Measurements from ENCODE around the gene MEGF11.

Gene MEGF11

GRCh38 chr15:65851981-65852380, 401.6 kb downstream of the MEGF11 start:
- DNase-seq (ENCODE audit: low read depth in 3 of 3): no peak

DNA sequence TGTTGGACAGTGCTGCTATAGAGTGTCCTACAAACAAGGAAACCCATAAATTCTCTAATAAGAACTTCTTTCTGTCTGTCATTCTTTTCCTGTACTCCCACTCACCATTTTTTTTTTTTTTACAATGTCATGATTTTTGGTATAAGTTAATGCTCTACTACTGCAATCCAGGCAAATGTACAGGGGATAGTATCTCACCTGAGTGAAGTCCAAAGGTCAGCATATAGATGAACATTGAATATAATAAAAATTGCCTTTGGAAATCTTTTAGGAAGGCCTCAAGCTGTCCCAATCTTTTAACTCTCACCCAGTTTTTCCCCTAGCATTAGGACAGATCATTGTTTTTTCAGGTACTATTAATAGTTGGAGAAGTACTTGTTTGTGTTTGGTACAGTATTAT, 405.6 kb downstream of the MEGF11 start:
- DNase-seq (ENCODE audit: low read depth in 3 of 3): no peak

DNA sequence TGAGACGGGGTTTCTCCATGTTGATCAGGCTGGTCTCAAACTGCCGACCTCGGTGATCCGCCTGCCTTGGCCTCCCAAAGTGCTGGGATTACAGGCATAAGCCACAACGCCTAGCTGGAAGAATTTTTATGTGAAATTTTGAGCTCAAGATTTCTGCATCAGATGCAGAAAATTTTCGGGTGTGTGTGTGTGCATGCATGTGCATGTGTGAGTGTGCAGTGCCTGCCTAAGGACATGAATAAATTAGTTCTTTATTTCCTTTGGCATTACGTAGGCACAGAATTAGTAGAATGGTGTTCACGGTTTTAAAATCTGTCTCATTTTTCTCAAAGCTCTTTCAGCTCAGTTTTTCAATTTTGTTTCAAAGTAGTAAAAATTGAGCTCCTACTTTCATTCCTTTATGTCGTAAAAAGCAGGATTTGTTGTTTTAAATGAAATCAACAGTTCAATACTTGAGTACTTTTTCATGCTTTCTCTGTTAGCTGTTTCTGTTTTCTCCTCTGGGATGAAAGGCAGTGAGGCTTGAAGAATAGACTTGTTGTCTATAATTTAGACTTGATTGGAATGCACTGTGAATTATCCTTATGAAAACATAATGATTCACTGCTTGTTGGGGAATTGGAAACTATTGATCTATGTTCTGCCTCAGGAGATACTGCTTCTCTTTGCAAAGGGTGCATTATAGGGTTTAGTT, 407.6 kb downstream of the MEGF11 start:
- DNase-seq (ENCODE audit: low read depth in 3 of 3): no peak
